Measurements from ENCODE around the gene SPACDR. TPM values are rescaled to one million over a fixed set of nuclear protein-coding genes. Genes with fewer than 3 reads are reported as not detected.
"Not testable (repeated sequence)": the region's sequence is repeated elsewhere in the genome, so short reads cannot be mapped to it uniquely, and the experiment has no call there.

The SPACDR gene
- total RNA-seq, 1 donor from 2014 or later: 0.88 TPM

DNA sequence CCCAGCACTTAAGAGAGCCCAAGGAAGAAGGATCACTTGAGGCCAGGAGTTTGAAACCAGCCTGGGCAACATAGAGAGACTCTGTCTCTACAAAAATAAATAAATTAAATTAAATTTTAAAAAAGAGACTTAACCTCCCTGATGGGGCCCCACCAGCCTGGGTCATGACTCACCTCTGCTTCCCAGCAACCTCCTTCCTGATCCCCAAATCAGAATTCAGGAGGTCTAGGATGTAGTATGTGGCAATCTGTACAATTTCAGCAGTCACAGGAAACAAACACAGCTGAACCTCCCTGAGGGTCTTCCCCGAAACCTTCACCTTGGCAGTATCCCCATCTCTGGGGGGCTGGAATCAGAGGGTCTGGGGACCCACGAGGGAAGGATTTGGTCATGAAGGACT, 18.0 kb downstream of the SPACDR start:
- Histone ChIP-seq H3K36me3 (no peaks in the 10 kb centered on the region), H3K4me3 (no peak overlapping the region), H3K4me1 (peaks cover 34% of the 10 kb centered on the region), H3K9me3 (replicated peaks) (no peaks in the 10 kb centered on the region), H3K27ac (replicated peaks) (peak overlapping the region; percentile 85), H3K27me3 (ENCODE audit: low read depth) (no peaks in the 10 kb centered on the region)
- intact Hi-C loops (cut with micrococcal nuclease): no loop called here
- TF ChIP-seq CTCF (IDR thresholded peaks at IDR 0.05; ENCODE audit: borderline replicate concordance): no peak
- no peak for DNase-seq

DNA sequence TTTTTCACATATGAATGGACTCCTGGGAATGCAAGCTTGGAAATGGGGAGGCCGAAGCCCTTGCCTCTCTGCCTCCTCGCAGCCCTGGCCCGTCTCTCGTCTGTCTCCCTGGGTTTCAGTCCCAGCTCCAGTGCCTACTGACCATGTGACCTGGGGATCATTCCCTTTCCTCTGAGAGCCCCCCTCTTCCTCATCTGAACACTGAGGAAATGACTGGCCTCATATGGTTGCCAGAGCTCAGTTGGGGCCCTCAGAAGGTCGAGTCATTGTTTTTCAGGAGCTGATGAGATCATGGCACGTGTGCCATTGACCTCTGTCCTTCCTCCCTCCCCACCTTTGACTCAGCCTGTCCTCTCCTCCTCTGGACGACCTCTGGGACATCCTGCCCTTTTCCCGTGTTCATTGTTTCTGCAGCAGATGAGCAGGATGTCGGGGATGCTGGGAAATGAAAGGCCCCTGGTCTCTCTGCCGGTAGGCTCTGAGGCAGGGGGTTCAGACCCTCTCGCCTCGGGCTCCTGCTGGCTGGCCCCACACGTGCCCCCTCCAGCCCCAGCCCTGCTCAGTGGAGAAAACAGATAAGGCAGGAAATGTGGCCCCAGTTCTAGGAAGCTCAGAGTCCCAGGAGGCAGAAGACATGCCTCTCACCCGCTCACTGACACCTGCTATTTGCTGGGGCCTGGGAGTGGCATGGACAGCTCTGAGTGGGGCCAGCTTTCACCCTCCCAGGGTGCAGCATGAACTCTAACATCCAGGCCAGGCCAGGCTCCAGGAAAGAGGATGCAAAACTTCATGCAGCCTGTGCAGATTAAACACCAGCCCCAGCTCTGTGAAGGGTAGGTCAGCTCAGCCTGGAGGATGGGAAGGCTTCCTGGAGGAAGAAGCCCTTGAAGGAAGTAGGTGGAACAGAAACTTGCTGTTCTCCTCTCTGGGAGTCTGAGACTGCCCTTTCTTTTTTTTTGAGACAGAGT, 19.5 kb downstream of the SPACDR start:
- Histone ChIP-seq H3K36me3 (no peaks in the 10 kb centered on the region), H3K27me3 (ENCODE audit: low read depth) (no peaks in the 10 kb centered on the region), H3K4me3 (no peak overlapping the region), H3K4me1 (peaks cover 22% of the 10 kb centered on the region), H3K27ac (replicated peaks) (peak overlapping the region; percentile 85), H3K9me3 (replicated peaks) (no peaks in the 10 kb centered on the region)
- DNase-seq: no peak
- intact Hi-C loops (cut with micrococcal nuclease): no loop called here
- TF ChIP-seq CTCF (IDR thresholded peaks at IDR 0.05; ENCODE audit: borderline replicate concordance): no peak

- TF ChIP-seq CTCF (IDR thresholded peaks at IDR 0.05; ENCODE audit: borderline replicate concordance): no peak
- intact Hi-C loops (cut with micrococcal nuclease): no loop called here
These were observed 20.8 kb downstream of the SPACDR start for GRCh38 chr7:100443096-100443840.

GRCh38 chr7:100441641-100442535, 22.2 kb downstream of the SPACDR start:
- Histone ChIP-seq H3K27ac (replicated peaks) (no peak overlapping the region), H3K9me3 (replicated peaks) (no peaks in the 10 kb centered on the region), H3K4me3 (no peak overlapping the region), H3K4me1 (peaks cover 23% of the 10 kb centered on the region), H3K27me3 (ENCODE audit: low read depth) (no peaks in the 10 kb centered on the region), H3K36me3 (no peaks in the 10 kb centered on the region)
- no peak for DNase-seq
- no peak for TF ChIP-seq CTCF (IDR thresholded peaks at IDR 0.05; ENCODE audit: borderline replicate concordance)
- intact Hi-C loops (cut with micrococcal nuclease): no loop called here

More at GRCh38 chr7:100443096-100443840, 20.8 kb downstream of the SPACDR start:
- no peaks in the 10 kb centered on the region for H3K9me3 ChIP-seq (replicated peaks)
- no peaks in the 10 kb centered on the region for H3K27me3 ChIP-seq (ENCODE audit: low read depth)
- H3K4me3 ChIP-seq: no peak overlapping the region
- DNase-seq: no peak
- H3K4me1 ChIP-seq: peaks cover 22% of the 10 kb centered on the region
- H3K36me3 ChIP-seq: no peaks in the 10 kb centered on the region
- peak overlapping the region; percentile 85 for H3K27ac ChIP-seq (replicated peaks)

GRCh38 chr7:100439244-100439643, 24.8 kb downstream of the SPACDR start:
- H3K4me1 ChIP-seq: peaks cover 29% of the 10 kb centered on the region
- not testable (repeated sequence) for H3K9me3 ChIP-seq (replicated peaks)

GRCh38 chr7:100438731-100439130, 25.3 kb downstream of the SPACDR start:
- H3K27me3 ChIP-seq (ENCODE audit: low read depth); H3K27ac ChIP-seq (replicated peaks); intact Hi-C loops (cut with micrococcal nuclease); H3K9me3 ChIP-seq (replicated peaks); DNase-seq; H3K4me3 ChIP-seq: not testable (repeated sequence)
- Histone ChIP-seq H3K4me1 (peaks cover 29% of the 10 kb centered on the region), H3K36me3 (peaks cover 11% of the 10 kb centered on the region)

More at GRCh38 chr7:100439244-100439643, 24.8 kb downstream of the SPACDR start:
- H3K4me3 ChIP-seq; intact Hi-C loops (cut with micrococcal nuclease); DNase-seq; H3K36me3 ChIP-seq; H3K27me3 ChIP-seq (ENCODE audit: low read depth); H3K27ac ChIP-seq (replicated peaks): not testable (repeated sequence)

All from left ventricle myocardium inferior (tissue), 1 donor.